GM19099 (cell line): ENCODE results near the gene H2BK1.

Experiments used
- POLR2A ChIP-seq: IDR thresholded peaks from 3 replicates; pipeline ENCODE4 v1.6.1; 2011; ENCODE audit warnings: low read depth; ENCODE audit not compliant: insufficient read length; ENCODE audit errors: extremely low read depth

The H2BK1 gene

DNA sequence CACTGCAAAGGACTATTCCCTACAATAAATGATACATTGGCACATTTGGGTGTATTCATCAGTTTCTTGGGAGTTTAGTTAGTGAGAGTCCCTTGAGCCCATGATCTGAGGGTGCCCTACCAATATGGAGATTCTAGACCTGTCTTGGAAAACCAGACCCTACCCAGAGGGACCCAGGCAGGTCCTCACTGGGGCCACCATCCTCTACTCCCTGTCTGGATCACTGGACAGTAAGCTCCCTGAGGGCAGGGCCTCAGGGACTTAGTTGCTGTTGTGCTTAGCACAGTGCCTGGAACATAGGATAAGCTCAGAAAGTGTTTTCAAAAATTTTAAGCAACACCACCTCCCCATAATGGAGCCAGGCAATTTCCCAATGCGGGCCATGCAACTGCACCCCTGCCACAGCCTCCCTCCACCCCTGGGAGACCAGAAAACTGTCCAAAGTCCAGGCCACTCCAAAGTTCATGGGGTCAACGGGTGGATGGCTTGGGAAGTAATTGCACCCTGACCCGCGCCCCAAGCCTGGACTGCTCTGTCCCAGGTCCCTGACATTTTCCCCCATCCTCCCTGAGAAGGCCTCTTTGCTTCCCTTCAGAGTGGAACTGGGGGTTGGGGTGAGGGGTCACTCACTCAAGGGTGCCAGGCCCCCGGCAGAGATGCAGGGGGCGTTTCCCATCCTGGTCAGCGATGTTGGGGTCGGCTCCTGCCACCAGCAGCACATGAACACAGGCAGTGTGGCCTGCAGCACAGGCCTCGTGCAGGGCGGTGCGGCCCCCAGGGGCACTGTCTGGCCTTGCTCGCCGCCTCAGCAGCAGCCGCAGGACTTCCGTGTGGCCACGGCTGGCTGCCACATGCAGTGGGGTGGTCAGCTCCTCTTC is 24.3 kb downstream of the H2BK1 start:
- no peak for TF ChIP-seq POLR2A

DNA sequence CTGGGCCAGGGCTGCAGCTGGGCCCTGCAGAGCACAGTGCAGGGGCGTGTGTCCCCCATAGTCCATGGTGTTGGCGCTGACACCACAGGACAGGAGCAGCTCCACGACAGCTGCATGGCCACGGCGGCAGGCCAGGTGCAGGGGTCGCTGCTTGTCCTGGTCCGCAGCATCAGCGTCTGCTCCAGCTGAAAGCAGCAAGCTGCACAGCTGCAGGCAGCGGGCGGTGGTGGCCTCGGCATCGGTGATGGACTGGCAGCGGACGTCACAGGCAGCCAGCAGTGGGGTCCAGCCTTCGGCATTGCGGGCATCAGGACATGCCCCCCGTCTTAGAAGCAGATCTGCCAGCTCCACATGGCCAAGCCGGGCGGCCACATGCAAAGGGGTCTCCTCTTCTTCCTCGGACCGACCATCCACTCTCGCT is 29.3 kb downstream of the H2BK1 start:
- TF ChIP-seq POLR2A = no peak

DNA sequence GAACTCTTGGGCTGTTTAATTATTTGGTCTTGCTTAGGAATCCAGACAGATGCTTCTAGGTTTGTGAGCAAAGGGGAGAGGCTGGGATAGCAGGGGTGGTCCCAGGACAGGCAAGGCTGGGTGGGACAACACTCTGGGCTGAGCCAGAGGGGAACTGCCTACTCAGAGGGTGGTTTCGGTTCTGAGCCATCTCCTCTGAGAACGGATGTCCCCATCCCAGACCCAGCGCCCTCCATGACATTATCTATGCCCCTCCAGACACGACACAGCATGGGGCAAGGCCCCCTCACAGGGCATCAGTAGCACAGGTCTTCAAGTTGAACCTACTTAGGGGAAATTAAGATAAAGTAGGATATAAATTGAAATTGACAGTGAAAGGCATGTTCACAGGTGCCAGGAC is 30.3 kb downstream of the H2BK1 start:
- no peak for TF ChIP-seq POLR2A

DNA sequence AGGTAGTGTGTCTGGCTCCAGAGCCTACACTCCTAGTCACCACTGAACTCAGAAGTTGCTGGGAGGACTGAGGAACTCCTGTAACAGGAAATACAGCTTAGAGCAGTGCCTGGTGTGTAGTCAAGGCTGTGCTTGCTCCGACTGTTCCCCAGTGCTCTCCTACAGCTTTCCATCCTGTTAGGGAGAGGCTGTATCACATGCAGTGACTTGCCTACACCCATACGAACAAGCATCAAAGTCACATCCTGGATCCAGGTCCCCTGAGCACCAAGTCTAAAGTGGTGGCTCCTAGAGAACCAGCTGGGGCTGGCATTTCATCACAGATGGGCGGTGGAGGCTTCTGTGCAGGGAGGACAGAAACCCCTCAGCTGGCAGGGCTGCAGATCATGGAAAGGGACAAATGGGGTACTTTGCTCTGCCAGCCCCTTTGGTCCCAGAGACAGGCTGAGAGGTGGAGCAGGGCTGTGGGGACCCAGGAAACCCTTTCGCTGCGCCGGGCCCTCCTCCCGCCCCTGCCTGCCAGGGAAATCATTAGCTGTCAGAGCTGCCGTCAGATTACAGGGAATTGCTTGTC is 30.9 kb downstream of the H2BK1 start:
- no peak for TF ChIP-seq POLR2A

DNA sequence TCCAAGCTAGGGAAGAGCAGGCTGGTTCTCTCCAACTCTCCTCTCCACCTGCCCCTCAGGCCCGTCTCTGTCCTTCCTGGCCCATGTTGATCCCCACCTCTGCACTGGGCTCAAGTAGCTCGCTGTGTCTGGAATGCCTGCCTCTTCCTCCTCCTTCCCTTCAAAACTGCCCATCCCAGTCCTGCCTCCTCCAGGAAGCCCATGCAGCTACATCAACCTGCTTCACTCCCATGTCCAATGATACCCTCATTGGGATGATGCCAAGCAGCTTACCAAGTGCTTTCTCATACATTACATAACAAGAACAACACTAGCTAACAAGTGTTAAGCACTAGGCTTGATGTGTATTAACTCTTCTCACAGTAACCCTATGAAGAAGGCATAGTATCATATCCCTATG is 31.5 kb downstream of the H2BK1 start:
- no peak for TF ChIP-seq POLR2A

DNA sequence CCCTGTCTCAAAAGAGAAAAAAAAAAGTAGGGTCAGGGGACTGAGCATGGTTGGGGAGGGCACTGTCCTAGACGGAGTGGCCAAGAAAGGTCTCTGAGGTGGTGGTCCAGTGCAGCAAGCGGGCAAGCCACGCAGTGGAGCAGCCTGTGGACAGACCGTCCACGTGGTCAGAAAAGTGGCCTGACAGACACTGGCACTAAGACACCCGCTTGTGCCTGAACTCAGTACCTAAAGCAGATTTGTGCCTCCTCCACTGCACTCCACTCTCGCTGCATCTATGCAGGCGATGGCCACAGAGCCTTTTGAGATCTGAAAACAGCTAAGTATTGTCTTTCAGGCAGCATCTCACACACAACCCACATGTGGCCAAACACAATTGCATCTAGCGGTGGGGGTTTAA is 32.1 kb downstream of the H2BK1 start:
- no peak for TF ChIP-seq POLR2A

DNA sequence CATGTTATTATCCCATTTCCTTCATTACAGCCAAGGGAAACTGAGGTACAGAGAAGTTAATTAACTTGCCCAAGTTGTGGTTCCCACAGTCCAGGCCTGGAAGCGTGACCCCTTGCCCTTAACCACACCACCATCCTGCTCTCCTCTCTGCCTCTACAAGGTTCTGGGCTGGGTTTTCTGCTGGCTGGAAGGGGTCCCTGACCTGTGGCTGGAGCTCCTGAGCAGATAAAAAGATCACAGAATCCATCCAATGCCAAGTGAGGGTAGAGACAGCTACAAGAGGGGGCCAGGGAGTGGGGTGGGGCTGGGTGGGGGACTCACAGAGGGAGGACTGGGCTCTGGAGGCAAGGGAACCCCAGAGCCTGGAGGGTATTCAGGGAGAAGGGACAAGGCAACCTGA is 33.0 kb downstream of the H2BK1 start:
- TF ChIP-seq POLR2A = no peak

DNA sequence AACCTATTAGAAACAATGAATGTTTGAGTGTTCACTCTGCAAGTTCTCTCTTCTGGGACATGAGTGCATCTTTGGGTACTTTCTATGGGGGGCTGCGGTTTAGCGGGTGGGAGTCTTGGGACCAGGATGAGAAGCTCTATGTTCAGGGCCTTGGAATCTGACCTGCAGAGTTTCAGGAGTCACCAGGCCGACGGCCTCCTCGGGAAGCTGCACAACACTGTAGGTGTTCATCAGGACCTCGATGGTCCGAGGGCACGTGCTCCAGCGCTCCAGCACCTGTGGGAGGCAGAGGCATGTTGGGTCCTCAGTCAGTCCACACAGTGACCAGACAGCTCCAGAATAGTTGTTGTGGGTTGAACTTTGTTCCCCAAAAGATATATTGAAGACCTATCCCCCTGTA is 33.9 kb downstream of the H2BK1 start:
- TF ChIP-seq POLR2A = no peak

DNA sequence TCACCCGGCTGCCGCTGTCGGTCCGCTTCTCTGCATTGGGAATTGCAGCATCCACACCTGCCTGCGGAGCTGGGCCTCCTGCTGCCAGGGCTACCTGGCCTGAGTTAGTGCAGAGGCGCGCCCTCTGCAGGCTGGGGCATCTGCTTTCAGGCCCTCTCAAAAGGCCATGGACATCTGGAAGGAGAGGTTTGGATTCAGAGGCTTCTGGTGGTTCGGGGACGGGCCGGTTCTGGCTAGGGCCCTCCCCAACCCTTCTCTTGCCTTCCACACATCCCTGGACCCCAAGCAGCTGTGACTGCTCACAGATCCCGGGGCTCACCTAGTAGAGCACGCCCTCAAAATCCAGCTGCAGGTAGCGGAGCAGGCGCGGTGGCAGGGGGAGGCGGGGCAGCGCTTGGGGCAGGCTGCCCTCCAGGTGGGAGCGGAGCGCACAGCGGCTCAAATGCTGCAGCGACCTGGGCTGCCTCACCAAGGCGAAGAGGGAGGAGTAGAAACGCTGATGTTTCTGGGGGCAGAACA is 34.4 kb downstream of the H2BK1 start:
- no peak for TF ChIP-seq POLR2A

DNA sequence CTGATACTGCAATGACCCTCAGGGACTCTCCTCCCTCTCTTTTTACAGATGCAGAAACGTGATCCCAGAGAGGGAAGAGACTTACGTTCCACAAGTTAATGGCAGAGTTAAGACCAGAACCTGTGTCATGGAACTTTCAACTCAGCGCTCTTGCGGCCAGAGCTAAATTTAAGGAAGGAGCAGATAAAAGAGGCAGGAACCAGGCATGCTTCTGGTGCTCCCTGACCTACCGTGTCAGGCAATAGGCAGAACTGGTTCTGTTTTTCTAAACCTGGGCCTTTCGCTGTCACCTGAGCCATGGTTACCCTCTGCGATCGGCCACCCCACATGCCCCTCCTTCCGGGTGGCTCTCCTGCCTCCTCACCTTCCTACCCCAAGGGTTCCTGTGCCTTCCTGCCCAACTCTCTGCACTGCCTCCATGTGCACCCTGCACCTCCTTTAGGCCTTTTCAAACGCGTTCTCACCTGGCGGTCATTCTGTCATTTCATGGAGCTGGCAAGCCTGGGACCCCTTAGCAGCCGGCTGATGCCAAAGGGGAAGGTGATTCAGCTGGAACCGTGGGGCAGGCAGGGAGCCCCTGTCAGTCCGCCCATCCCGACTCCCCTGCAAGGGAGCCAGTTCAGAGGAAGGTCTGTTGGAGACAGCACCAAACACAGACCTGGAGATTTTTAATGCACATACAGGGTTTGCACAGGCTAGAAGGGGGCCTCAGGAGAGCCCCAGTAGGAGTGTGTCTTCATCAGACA is 35.1 kb downstream of the H2BK1 start:
- no peak for TF ChIP-seq POLR2A

DNA sequence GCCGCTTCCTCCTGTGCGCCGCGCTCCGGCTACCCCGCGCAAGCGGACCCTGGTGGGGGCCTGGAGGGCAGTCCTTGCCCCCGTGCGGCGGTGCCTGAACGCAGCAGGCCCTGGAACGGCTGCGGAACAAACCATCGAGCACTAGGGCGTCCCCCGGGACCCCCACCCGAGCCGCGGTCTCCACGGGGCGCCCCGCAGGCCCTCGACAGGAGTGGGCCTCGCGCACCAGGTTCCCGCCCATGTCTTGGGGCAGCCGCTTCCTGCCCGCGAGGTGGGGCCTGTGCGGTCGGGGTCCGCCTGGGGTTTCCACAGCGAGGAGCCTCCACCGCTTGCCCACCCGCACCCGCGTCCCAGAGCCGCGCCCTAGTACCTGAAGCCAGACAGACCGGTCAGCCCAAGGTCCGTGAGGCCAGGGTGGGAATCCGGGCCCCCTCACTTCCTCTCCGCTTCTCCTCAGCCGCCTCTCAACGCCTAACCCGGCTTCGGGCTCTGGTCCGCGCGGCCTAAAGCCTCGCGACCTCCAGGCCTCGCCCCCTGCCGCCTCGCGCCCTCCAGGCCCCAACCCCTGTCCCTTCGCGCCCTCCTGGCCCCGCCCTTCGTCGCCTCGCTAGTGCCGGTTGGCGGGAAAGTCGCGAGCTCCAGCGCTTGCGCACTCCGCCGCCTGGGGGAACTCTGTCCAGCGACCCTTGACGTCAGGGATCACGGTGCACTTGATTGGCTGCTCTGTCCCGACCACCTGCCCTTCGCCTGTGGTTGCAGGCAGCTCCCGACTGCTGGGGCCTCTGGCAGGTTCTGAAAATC is 35.8 kb downstream of the H2BK1 start:
- TF ChIP-seq POLR2A = no peak

DNA sequence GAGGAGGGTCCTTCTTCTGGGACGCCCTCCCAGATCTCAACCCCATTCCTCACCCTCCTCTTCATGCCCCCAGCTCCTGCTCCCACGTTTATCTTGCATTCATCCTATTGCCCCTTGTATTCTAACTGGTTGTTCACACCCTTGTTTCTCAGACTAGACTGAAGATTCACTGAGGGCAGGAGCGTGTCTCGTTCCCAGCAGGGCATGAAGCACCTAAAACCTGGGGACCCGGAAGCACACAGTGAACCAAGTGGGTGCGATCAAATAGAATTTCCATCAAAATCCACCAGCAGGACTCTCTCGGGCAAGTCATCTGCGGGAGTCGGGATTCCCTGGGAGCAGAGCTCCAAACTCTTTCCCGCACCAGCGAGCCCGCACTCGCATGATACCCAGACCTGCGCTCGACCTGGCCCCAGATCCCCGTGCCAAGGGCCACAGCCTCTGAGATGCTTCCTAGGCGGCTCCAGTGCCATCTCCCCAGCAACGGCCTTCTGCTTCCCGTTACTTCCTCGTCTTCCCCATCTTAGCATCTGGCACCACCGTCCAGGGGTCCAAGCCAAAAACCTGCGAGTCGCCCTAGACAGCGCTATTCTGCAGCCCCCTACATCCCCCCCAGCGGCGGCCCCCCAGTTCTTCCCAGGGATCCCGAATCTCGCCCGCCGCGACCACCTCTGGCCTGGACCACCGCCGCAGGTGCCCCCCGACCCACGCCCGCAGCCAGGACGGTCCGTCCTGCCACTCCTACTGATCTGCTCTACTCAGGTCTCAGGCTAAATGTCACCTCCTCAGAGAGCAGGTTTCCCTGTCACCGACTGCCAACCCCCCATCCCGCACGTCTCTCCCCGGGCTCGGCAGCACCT is 36.7 kb downstream of the H2BK1 start:
- TF ChIP-seq POLR2A = no peak

DNA sequence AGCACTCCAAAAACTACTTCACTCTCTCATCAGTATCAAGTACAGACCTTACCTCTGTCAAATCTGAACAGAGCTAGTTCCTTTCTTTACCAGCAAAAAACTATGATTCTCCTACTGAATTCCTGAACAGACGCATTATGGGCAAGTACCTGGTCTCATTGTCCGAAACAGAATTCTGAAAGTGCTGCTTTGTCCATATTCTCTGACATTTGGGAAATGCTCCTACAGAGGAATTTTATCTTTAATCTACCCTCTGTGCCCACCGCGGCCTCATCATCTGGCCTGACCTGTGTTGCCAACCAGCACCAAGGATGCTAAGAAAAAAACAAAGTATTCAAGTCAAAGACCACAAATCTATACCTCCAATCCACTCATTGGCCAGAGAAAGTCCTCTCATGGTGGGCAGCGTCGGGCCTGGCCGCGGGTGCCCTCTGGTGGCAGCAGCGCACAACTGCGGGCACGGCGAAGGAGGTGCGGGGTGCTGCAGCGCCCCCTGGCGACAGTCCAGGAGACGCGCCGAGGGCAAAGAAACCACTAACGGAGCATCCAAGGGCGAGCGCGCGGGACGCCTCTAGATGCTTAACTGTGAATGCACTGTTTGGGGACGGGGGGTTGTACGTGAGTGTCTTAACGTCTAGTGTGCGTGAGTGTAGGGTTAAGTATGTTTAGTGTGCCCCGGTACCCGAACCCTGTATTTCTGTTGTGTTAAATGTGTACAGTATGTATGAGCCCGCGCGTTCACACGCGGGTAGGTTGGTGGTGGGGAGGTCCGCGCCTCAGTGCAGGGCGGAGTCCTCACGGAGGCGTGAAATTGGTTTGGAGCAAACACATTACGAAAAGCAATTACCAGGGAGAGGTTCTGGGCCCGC is 37.8 kb downstream of the H2BK1 start:
- TF ChIP-seq POLR2A = no peak
